WTC11 (cell line): Measurements from ENCODE around the gene OS9. TPM values are rescaled to one million over a fixed set of nuclear protein-coding genes. Genes with fewer than 3 reads are reported as not detected.

Source experiments
- ATAC-seq: fragments of 200-7000 bp; cut with Tn5 transposase; 2 replicates; pipeline ENCODE4 v1.10.0; 2021; ENCODE audit warnings: mild to moderate bottlenecking, moderate library complexity
- CTCF ChIA-PET: fragments of 300-600 bp; sonication (Branson Sonifier 250); formaldehyde crosslinking; loops from one replicate; lab custom pipeline; 2021; ENCODE audit warnings: antibody characterized with exemption; lab: Charles Lee
- POLR2A ChIA-PET: fragments of 350-600 bp; sonication (Branson Sonifier 250); formaldehyde crosslinking; loops from one replicate; lab custom pipeline; 2021; ENCODE audit warnings: antibody characterized with exemption; lab: Charles Lee
- DNase-seq: peaks from one replicate; pipeline ENCODE4 v3.0.0; 2021; ENCODE audit warnings: low spot score
- H3K27ac Mint-ChIP-seq: 2 replicates; pipeline ENCODE4 v1.8.0; 2021; ENCODE audit warnings: mixed read lengths
- H3K27me3 Mint-ChIP-seq: 2 replicates; pipeline ENCODE4 v1.8.0; 2021; ENCODE audit warnings: low read depth, mild to moderate bottlenecking, moderate library complexity, mixed read lengths
- H3K36me3 Mint-ChIP-seq: 2 replicates; pipeline ENCODE4 v1.8.0; 2021; ENCODE audit warnings: mixed read lengths
- H3K4me1 Mint-ChIP-seq: 2 replicates; pipeline ENCODE4 v1.8.0; 2022; ENCODE audit warnings: mixed read lengths
- H3K4me3 Mint-ChIP-seq: 2 replicates; pipeline ENCODE4 v1.8.0; 2021; ENCODE audit warnings: mild to moderate bottlenecking, moderate library complexity, mixed read lengths
- H3K9me3 Mint-ChIP-seq: 2 replicates; pipeline ENCODE4 v1.8.0; 2021; ENCODE audit warnings: mixed read lengths
- ATF1 ChIP-seq: sonication (generic); formaldehyde crosslinking; IDR thresholded peaks from 2 replicates; pipeline ENCODE4 v1.8.1; 2023; ENCODE audit warnings: mild to moderate bottlenecking, moderate library complexity, missing genetic modification reagents
- EMX1 ChIP-seq: fragments of 250-450 bp; sonication (Bioruptor Pico); IDR thresholded peaks from 2 replicates; pipeline ENCODE4 v1.8.0; 2021; ENCODE audit warnings: mild to moderate bottlenecking
- FOXK1 ChIP-seq: sonication (generic); formaldehyde crosslinking; IDR thresholded peaks from 2 replicates; pipeline ENCODE4 v1.8.0; 2022; ENCODE audit warnings: mild to moderate bottlenecking, moderate library complexity, missing genetic modification reagents
- FOXP1 ChIP-seq: sonication (generic); formaldehyde crosslinking; IDR thresholded peaks from 2 replicates; pipeline ENCODE4 v1.8.0; 2022; ENCODE audit warnings: missing genetic modification reagents, mild to moderate bottlenecking, moderate library complexity, borderline replicate concordance
- GRHL2 ChIP-seq: fragments of 250-450 bp; sonication (Bioruptor Pico); IDR thresholded peaks from 2 replicates; pipeline ENCODE4 v1.8.0; 2022; ENCODE audit warnings: mild to moderate bottlenecking, moderate library complexity; ENCODE audit not compliant: insufficient replicate concordance, severe bottlenecking
- NFYB ChIP-seq: sonication (generic); formaldehyde crosslinking; conservative IDR thresholded peaks from 2 replicates; pipeline ENCODE4 v1.8.0; 2022; ENCODE audit warnings: low read depth, missing genetic modification reagents
- RELA ChIP-seq: sonication (generic); formaldehyde crosslinking; IDR thresholded peaks from 2 replicates; pipeline ENCODE4 v1.8.1; 2022; ENCODE audit warnings: missing genetic modification reagents, mild to moderate bottlenecking, borderline replicate concordance
- SMAD3 ChIP-seq: sonication (generic); formaldehyde crosslinking; IDR thresholded peaks from 2 replicates; pipeline ENCODE4 v1.8.0; 2022; ENCODE audit warnings: missing genetic modification reagents, mild to moderate bottlenecking, borderline replicate concordance
- SOX15 ChIP-seq: fragments of 250-450 bp; sonication (Bioruptor Pico); IDR thresholded peaks from 2 replicates; pipeline ENCODE4 v1.9.0; 2021; ENCODE audit warnings: mild to moderate bottlenecking
- SP1 ChIP-seq: sonication (generic); formaldehyde crosslinking; conservative IDR thresholded peaks from 2 replicates; pipeline ENCODE4 v1.8.1; 2022; ENCODE audit warnings: missing genetic modification reagents
- TEAD1 ChIP-seq: sonication (generic); formaldehyde crosslinking; IDR thresholded peaks from 2 replicates; pipeline ENCODE4 v1.8.0; 2022; ENCODE audit warnings: mild to moderate bottlenecking, missing genetic modification reagents
- TEAD4 ChIP-seq: sonication (generic); formaldehyde crosslinking; IDR thresholded peaks from 2 replicates; pipeline ENCODE4 v1.8.0; 2022; ENCODE audit warnings: mild to moderate bottlenecking, missing genetic modification reagents
- ZNF263 ChIP-seq: sonication (generic); formaldehyde crosslinking; IDR thresholded peaks from 2 replicates; pipeline ENCODE4 v1.8.1; 2022; ENCODE audit warnings: low read depth, mild to moderate bottlenecking, moderate library complexity, missing genetic modification reagents
- ZNF416 ChIP-seq: fragments of 250-450 bp; sonication (Bioruptor Pico); IDR thresholded peaks from 2 replicates; pipeline ENCODE4 v1.9.0; 2021; ENCODE audit warnings: mild to moderate bottlenecking, inconsistent platforms
- ZNF671 ChIP-seq: fragments of 250-450 bp; sonication (Bioruptor Pico); IDR thresholded peaks from 2 replicates; pipeline ENCODE4 v1.8.0; 2021; ENCODE audit warnings: mild to moderate bottlenecking
- total RNA-seq: library from RNA; stranded (reverse); gene quantifications from 3 replicates; pipeline ENCODE4 v1.2.3, GENCODE V29; 2021
- TF ChIP-seq, protein P1 (sequence below): sonication (generic); formaldehyde crosslinking; conservative IDR thresholded peaks from 2 replicates; pipeline ENCODE4 v1.8.1; 2023; ENCODE audit warnings: mild to moderate bottlenecking, low read depth, missing genetic modification reagents, moderate library complexity
- TF ChIP-seq, protein P2 (sequence below): sonication (generic); formaldehyde crosslinking; IDR thresholded peaks from 2 replicates; pipeline ENCODE4 v1.8.1; 2023; ENCODE audit warnings: mild to moderate bottlenecking, missing genetic modification reagents
- TF ChIP-seq, protein P3 (sequence below): sonication (generic); formaldehyde crosslinking; IDR thresholded peaks from 2 replicates; pipeline ENCODE4 v1.8.1; 2022; ENCODE audit warnings: low read depth, mild to moderate bottlenecking, moderate library complexity, missing genetic modification reagents, borderline replicate concordance
- TF ChIP-seq, protein P4 (sequence below): sonication (generic); formaldehyde crosslinking; IDR thresholded peaks from 2 replicates; pipeline ENCODE4 v1.8.1; 2022; ENCODE audit warnings: missing genetic modification reagents, borderline replicate concordance
- TF ChIP-seq, protein P5 (sequence below): fragments of 250-450 bp; sonication (Bioruptor Pico); IDR thresholded peaks from 2 replicates; pipeline ENCODE4 v2.1.2; 2022; ENCODE audit warnings: mild to moderate bottlenecking, moderate library complexity
- TF ChIP-seq, protein P6 (sequence below): sonication (generic); formaldehyde crosslinking; IDR thresholded peaks from 2 replicates; pipeline ENCODE4 v1.8.0; 2022; ENCODE audit warnings: mild to moderate bottlenecking, missing genetic modification reagents
- TF ChIP-seq, protein P7 (sequence below): sonication (generic); formaldehyde crosslinking; conservative IDR thresholded peaks from 2 replicates; pipeline ENCODE4 v1.8.1; 2022; ENCODE audit warnings: mild to moderate bottlenecking, missing genetic modification reagents

Gene OS9
- total RNA-seq, 1 experiment from 2014 or later: 77.5 TPM

DNA sequence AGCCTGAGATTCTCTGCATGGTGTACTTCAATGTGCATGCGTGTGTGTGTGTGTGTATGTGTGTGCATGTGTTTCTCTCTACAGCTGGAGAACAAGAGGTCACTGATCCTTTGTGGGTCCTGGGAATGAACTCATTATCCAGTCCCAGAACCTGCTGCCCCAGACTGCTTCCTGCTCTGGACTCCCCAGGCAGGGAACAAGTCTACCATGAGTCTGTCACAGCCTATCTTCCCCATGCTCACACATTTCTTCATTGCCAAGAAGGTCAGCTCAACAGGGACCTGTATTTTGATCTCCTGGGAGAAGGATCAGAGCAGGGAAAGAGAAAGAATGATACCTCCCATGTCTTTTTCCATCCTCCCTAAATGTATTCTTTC, 47.5 kb downstream of the OS9 start (continued):
- TF ChIP-seq, protein P1, sequence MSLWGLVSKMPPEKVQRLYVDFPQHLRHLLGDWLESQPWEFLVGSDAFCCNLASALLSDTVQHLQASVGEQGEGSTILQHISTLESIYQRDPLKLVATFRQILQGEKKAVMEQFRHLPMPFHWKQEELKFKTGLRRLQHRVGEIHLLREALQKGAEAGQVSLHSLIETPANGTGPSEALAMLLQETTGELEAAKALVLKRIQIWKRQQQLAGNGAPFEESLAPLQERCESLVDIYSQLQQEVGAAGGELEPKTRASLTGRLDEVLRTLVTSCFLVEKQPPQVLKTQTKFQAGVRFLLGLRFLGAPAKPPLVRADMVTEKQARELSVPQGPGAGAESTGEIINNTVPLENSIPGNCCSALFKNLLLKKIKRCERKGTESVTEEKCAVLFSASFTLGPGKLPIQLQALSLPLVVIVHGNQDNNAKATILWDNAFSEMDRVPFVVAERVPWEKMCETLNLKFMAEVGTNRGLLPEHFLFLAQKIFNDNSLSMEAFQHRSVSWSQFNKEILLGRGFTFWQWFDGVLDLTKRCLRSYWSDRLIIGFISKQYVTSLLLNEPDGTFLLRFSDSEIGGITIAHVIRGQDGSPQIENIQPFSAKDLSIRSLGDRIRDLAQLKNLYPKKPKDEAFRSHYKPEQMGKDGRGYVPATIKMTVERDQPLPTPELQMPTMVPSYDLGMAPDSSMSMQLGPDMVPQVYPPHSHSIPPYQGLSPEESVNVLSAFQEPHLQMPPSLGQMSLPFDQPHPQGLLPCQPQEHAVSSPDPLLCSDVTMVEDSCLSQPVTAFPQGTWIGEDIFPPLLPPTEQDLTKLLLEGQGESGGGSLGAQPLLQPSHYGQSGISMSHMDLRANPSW: no peak
- no peak for TF ChIP-seq ZNF416
- TF ChIP-seq, protein P2, sequence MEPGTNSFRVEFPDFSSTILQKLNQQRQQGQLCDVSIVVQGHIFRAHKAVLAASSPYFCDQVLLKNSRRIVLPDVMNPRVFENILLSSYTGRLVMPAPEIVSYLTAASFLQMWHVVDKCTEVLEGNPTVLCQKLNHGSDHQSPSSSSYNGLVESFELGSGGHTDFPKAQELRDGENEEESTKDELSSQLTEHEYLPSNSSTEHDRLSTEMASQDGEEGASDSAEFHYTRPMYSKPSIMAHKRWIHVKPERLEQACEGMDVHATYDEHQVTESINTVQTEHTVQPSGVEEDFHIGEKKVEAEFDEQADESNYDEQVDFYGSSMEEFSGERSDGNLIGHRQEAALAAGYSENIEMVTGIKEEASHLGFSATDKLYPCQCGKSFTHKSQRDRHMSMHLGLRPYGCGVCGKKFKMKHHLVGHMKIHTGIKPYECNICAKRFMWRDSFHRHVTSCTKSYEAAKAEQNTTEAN (CRISPR knock-in tag): no peak
- TF ChIP-seq, protein P3, sequence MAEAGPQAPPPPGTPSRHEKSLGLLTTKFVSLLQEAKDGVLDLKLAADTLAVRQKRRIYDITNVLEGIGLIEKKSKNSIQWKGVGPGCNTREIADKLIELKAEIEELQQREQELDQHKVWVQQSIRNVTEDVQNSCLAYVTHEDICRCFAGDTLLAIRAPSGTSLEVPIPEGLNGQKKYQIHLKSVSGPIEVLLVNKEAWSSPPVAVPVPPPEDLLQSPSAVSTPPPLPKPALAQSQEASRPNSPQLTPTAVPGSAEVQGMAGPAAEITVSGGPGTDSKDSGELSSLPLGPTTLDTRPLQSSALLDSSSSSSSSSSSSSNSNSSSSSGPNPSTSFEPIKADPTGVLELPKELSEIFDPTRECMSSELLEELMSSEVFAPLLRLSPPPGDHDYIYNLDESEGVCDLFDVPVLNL (CRISPR knock-in tag): no peak
- no peak for TF ChIP-seq ATF1 (CRISPR knock-in tag)
- TF ChIP-seq NFYB (CRISPR knock-in tag): no peak
- TF ChIP-seq, protein P4, sequence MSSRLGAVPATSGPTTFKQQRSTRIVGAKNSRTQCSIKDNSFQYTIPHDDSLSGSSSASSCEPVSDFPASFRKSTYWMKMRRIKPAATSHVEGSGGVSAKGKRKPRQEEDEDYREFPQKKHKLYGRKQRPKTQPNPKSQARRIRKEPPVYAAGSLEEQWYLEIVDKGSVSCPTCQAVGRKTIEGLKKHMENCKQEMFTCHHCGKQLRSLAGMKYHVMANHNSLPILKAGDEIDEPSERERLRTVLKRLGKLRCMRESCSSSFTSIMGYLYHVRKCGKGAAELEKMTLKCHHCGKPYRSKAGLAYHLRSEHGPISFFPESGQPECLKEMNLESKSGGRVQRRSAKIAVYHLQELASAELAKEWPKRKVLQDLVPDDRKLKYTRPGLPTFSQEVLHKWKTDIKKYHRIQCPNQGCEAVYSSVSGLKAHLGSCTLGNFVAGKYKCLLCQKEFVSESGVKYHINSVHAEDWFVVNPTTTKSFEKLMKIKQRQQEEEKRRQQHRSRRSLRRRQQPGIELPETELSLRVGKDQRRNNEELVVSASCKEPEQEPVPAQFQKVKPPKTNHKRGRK (CRISPR knock-in tag): no peak
- TF ChIP-seq TEAD1 (CRISPR knock-in tag): no peak
- no peak for TF ChIP-seq SP1 (CRISPR knock-in tag)
- TF ChIP-seq, all 79 proteins: peak for 0

DNA sequence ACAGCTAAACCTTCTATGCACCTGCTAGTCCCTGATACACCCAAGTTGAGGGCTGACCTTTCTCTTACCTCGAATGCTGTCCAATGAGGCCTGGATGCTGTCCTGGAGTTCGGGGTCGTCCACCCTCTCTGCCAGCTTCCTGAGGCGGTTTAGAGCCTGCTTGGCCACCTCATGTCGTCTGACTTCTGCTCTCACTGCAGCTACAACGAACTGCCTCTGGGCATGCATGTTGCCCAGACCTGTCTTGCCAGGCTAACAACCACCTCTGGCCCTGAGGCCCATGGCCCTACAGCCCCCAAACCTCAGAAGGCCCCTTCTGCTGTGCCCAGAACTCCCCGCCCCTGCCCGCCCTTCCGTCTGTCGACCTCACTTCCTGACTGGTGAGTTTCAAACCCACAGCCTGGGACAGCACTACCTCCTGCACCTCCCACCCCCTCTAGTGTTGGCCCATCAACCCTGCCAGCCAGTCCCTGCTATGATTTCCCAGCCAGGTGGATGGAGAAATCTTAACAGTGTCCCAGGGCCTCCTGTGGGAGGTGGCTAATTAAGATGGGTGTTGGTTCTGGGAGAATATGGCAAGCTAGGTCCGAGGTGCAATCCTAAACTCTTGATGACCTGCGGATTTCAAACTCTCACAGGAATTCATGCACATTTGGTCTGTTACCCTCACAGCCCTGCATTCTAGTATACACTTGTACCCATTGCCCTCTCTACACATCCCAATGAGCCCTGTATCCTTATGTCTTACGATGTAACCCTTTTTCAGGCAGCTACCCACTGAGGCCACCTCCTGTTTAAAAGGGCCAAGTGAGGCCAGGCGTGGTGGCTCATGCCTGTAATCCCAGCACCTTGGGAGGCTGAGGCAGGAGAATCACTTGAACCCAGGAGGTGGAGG, 48.2 kb downstream of the OS9 start:
- CTCF ChIA-PET: interaction anchor here (0.6 to 4.7 kb wide), 8 partner anchors 10 to 159 kb away, joined by 3 to 31 read pairs (median 4); partner anchors contain the start of gene B4GALNT1
- H3K36me3 Mint-ChIP-seq: peaks cover 13% of the 10 kb centered on the region
- TF ChIP-seq TEAD4 (CRISPR knock-in tag): no peak
- POLR2A ChIA-PET: interaction anchor here (1.0 kb wide), 1 partner anchor 10 kb away, joined by 4 read pairs; the partner anchor contains the start of gene CDK4
- peaks cover 69% of the 10 kb centered on the region for H3K27me3 Mint-ChIP-seq
- no peaks in the 10 kb centered on the region; the same call in 1 of the 2 replicates for H3K9me3 Mint-ChIP-seq
- DNase-seq (peak; percentile 46), ATAC-seq (peak; percentile 19)
- peak overlapping the region; percentile 39 for H3K4me3 Mint-ChIP-seq
- peaks cover 20% of the 10 kb centered on the region for H3K4me1 Mint-ChIP-seq
- H3K27ac Mint-ChIP-seq: no peak overlapping the region

DNA sequence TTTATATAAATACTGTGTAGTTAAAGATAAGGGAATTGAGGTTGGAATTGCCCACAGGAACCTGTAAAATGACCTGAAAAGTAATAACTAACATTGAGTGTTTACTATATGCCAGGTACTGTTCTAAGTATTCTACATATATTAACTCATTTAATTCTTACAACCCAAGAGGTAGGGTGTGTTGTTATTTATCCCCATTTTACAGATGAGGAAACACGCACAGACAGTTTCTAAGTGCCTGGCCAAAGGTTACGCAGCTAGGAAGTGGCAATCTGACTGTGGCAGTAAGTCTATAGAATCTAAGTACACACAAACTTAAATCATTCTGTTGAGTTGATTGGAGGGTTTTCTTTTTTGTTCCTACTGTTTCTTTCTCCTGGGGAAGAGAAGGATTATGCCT, 49.8 kb downstream of the OS9 start:
- CTCF ChIA-PET: interaction anchor here (1.5 to 4.7 kb wide), 4 partner anchors 13 to 285 kb away, joined by 6 to 34 read pairs (median 20); partner anchors contain the start of gene GLI1
- Mint-ChIP-seq H3K27me3 (peaks cover 57% of the 10 kb centered on the region), H3K36me3 (peaks cover 27% of the 10 kb centered on the region), H3K4me1 (peaks cover 20% of the 10 kb centered on the region), H3K4me3 (peak overlapping the region; percentile 93), H3K9me3 (no peaks in the 10 kb centered on the region; the same call in 1 of the 2 replicates), H3K27ac (no peak overlapping the region)
- ATAC-seq: no peak
- POLR2A ChIA-PET: interaction anchor here (1.0 to 1.8 kb wide), 2 partner anchors 8 to 13 kb away, joined by 4 to 12 read pairs; no protein-coding TSS in a partner anchor
- no peak for DNase-seq
- no peak for TF ChIP-seq FOXP1 (CRISPR knock-in tag)
- TF ChIP-seq, protein P5, sequence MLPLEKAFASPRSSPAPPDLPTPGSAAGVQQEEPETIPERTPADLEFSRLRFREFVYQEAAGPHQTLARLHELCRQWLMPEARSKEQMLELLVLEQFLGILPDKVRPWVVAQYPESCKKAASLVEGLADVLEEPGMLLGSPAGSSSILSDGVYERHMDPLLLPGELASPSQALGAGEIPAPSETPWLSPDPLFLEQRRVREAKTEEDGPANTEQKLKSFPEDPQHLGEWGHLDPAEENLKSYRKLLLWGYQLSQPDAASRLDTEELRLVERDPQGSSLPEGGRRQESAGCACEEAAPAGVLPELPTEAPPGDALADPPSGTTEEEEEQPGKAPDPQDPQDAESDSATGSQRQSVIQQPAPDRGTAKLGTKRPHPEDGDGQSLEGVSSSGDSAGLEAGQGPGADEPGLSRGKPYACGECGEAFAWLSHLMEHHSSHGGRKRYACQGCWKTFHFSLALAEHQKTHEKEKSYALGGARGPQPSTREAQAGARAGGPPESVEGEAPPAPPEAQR (CRISPR knock-in tag): no peak
- TF ChIP-seq FOXK1 (CRISPR knock-in tag): no peak
- no peak for TF ChIP-seq GRHL2 (CRISPR knock-in tag)
- TF ChIP-seq, protein P6, sequence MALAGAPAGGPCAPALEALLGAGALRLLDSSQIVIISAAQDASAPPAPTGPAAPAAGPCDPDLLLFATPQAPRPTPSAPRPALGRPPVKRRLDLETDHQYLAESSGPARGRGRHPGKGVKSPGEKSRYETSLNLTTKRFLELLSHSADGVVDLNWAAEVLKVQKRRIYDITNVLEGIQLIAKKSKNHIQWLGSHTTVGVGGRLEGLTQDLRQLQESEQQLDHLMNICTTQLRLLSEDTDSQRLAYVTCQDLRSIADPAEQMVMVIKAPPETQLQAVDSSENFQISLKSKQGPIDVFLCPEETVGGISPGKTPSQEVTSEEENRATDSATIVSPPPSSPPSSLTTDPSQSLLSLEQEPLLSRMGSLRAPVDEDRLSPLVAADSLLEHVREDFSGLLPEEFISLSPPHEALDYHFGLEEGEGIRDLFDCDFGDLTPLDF: no peak
- TF ChIP-seq ZNF671 (CRISPR knock-in tag): no peak
- no peak for TF ChIP-seq RELA (CRISPR knock-in tag)
- no peak for TF ChIP-seq SMAD3 (CRISPR knock-in tag)
- no peak for TF ChIP-seq ZNF263 (CRISPR knock-in tag)
- TF ChIP-seq, protein P7, sequence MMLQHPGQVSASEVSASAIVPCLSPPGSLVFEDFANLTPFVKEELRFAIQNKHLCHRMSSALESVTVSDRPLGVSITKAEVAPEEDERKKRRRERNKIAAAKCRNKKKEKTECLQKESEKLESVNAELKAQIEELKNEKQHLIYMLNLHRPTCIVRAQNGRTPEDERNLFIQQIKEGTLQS (CRISPR knock-in tag): no peak
- no peak for TF ChIP-seq EMX1
- TF ChIP-seq SOX15 (CRISPR knock-in tag): no peak
